ENCODE measurements around the gene STPG4.

- no peak for TF ChIP-seq POLR2AphosphoS5 (IDR thresholded peaks at IDR 0.05; ENCODE audit: borderline replicate concordance, low read depth, low read length)
- no peak for TF ChIP-seq EZH2 (IDR thresholded peaks at IDR 0.05)
Measured at GRCh38 chr2:47119001-47119400, 36.1 kb downstream of the STPG4 start.

Measured in SK-N-MC (cell line).